ENCODE results near the gene ZSCAN23.
"Not testable (repeated sequence)": the region's sequence is repeated elsewhere in the genome, so short reads cannot be mapped to it uniquely, and the experiment has no call there.

Gene ZSCAN23

DNA sequence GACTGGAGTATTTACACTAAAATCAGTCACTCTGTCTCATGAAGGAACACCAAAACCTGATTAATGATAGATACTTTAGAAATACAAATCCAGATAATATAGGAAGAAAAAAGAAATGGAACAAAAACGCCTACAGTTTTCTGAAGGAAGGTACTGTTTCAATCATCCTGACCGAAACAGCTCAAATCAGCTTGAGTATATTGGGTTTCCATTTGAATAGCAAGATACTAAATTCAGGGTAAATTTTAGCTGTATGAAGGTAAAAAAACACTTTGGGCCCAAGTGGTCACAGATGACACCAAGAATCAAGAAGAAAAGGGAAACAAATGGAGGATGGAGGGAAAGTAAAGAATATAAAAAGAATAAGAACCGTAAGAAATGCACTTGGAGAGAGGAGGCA is 6.9 kb downstream of the ZSCAN23 start:
- DNase-seq: no peak

DNA sequence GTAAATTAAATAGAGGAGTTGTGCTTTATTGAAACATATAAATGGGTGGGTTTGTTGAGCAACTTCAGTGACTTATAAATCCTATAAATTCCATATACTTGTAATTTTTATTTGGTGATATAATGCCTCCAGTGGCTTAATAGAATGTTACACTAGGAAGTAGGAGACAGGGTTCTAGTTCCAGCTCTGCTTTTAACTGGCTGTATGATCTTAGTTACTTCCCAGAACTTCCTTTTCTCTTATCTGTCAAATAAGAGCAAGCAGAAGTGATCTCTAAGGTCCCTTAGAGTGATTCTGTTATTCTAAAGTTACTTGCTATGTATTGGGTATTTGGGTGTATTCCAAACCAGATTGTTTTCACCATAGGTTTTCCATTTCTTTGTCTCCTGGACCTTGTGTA is 10.2 kb downstream of the ZSCAN23 start:
- peak in 1 of 4 experiments; percentile 4 for DNase-seq

GRCh38 chr6:28429781-28430180 is 13.5 kb downstream of the ZSCAN23 start:
- DNase-seq: no peak

- no peak for DNase-seq
Measured at GRCh38 chr6:28425944-28426541, 17.2 kb downstream of the ZSCAN23 start.

- DNase-seq: no peak
Measured at GRCh38 chr6:28424163-28424562, 19.1 kb downstream of the ZSCAN23 start.

DNA sequence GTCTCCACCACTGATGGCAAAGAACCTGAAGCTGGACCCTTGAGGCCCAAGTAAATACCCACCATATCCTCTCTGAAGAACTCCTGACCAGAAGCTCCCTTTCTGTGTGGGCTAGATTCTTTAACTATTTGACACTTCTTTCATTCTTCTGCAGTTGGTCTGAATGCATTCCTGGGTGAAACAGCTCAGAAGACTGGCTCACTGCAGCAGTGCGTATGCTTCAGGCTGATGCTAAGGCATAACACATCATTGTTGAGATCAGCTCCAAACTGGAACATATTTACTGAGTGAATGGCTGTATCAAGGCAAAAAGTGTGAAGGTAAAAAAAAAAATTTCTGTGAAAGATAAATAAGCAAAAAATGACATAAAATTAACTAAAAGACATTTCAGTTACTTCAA is 19.7 kb downstream of the ZSCAN23 start:
- no peak for DNase-seq

GRCh38 chr6:28413681-28414080 is 29.6 kb downstream of the ZSCAN23 start:
- DNase-seq: no peak

- no peak for DNase-seq
Measured at GRCh38 chr6:28410767-28411166, 32.5 kb downstream of the ZSCAN23 start.

DNA sequence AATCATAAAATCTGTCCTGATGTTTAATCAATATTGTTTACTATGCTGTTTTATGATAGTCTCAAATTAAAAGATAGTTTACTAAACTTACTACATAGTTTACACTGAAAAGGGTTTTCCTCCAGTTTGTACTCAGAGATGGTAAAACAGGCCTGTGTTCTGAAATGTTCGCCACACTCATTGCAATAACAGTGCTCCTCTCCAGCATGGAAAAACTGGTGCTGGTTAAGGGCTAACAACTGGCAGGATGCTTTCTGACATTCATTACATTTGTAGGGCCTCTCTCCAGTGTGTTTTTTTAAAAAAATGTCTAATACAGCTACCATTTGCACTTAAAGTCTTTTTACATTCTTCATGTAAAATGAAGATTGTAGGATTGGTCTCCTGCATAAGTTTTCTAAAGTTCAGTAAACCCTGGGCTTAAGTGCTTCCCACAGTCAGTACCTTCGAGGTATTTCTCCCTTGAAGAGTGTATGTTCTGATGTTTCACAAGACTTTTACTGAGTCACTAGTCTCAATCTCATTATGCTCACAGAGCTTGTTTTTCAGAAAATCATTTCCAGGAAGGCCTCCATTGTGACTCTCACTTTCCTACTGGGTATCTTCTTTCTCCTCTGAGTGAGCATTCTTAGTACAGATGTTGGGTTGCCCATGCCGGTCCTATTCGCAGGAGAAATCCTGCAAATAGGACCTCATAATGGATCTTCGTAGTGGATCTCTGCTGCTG is 35.1 kb downstream of the ZSCAN23 start:
- DNase-seq: no peak

GRCh38 chr6:28407401-28407800 is 35.9 kb downstream of the ZSCAN23 start:
- DNase-seq: no peak

DNA sequence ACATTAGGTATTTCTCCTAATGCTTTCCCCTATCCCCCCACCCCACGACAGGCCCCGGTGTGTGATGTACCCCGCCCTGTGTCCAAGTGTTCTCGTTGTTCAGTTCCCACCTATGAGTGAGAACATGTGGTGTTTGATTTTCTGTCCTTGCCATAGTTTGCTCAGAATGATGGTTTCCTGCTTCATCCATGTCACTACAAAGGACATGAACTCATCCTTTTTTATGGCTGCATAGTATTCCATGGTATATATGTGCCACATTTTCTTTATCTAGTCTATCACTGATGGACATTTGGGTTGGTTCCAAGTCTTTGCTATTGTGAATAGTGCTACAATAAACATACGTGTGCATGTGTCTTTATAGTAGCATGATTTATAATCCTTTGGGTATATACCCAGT is 39.4 kb downstream of the ZSCAN23 start:
- DNase-seq: not testable (repeated sequence)

DNA sequence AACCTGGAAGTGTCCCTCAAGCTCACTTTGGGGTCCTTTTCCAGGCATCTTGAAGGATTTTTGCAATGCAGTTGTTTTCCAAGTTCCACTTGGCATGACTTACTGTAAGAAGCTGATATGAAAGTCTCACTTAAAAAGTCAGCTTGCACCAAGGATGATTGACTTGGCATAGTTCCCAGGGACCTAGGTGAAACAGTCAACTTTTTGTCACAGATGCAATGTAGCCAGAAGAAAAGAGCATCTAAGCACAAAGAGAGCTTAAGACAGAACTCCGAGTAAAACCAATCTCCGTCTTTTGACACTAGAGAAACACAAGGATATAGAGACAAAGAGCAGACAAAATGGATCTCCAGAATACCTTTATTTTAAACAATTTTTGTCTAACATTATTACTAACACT is 41.1 kb downstream of the ZSCAN23 start:
- no peak for DNase-seq

GRCh38 chr6:28401172-28401571 is 42.1 kb downstream of the ZSCAN23 start:
- DNase-seq: no peak

DNA sequence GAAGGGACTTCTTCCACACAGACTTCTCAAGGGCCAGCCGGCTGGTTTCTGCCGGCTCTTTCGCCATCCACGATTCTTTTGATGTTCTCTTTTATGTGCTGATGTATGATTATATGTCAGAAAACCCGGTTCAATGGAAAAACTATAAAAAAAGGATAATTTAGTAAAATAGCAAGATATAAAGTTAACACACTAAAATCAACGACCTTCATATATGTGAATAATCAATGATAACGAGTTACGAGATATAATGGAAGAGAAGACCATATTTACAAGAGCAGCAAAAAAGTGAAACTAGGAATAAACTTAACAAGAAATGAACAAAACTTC is 43.2 kb downstream of the ZSCAN23 start:
- no peak for DNase-seq

GRCh38 chr6:28399350-28400121 is 43.8 kb downstream of the ZSCAN23 start, which contains the start of gene ZSCAN12:
TSS of gene ZSCAN12 (minus strand) at chr6:28399747. CDS start at chr6:28398405, 1,342 bp downstream.
- peak; percentile 83 to 90 (median 86) for DNase-seq

- DNase-seq: no peak
Measured at GRCh38 chr6:28395918-28396317, 47.4 kb downstream of the ZSCAN23 start.

DNA sequence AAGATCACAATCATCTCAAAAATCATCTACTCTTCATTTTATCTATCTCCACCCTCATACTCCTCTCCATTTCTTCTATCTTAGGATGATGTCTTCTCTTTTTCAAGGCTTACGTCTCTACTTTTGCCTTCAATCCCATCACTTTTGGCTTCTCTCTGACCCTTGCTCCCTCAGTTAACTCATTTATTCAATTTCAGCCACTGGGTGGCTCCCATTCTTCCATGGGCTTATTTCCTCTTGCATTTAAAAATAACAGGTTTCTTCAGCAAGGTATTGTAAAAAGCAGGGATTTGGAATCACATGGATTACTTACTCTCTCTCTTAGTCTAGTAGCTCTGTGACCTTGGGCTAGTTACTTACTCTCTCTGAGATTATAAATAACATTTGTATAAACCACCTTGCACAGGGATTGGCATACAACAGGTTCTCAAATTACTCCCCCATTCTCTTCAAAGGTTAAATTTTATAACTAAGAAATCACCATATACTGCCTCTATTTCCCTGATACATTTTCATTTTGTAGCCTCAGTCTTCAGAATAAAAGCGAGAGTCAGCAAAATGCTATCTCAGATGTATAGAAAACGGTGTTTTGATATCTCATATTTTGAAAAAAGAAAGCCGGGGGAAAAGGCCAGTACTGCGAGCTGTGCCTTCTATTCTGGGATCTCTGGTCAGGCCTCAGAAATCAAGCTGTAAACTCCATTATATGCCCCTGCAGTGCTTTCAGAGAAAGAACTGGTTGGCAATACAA is 49.2 kb downstream of the ZSCAN23 start:
- DNase-seq: peak in 2 of 4 experiments; percentile 12 to 13

- no peak for DNase-seq
Measured at GRCh38 chr6:28390688-28391087, 52.6 kb downstream of the ZSCAN23 start.

DNA sequence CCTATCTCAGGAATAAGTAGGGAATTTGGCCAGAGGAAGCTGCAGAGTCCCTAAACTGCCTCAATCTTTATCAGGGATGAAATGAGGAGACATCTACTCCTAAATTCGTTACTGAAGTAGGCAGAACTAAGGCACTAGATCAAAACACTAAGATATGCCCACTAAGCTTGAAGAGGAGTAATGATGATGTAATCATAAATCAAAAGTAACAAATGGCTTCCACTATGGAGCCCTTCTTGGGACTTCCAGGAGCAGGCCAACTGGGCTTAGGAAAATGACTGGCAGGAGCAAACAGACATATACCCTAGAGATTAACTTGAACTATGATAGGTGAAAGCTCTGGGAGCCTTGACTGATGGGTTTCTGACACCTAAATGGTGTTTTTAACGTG is 59.2 kb downstream of the ZSCAN23 start:
- no peak for DNase-seq

GRCh38 chr6:28383235-28384142 is 59.8 kb downstream of the ZSCAN23 start:
- DNase-seq: peak; percentile 92 to 96 (median 94)
